Mesenchymal stem cell (in vitro differentiated cells and primary cell): ENCODE measurements around the gene OLIG3.
A peak's percentile ranks its signal among the peaks of the same experiment; 100 is the strongest.

Source experiments
- DNase-seq: peaks from one replicate; pipeline ENCODE4 v3.0.0-alpha.2; 2013
- H2AFZ ChIP-seq: one replicate; pipeline ENCODE4 v1.6.1; 2013; ENCODE audit warnings: low read depth, mild to moderate bottlenecking, control low read depth, inconsistent platforms, low read length, moderate library complexity
- H2AK5ac ChIP-seq: 2 replicates; pipeline ENCODE4 v1.6.1; 2013; ENCODE audit warnings: low read length, moderate library complexity, mild to moderate bottlenecking, inconsistent platforms; ENCODE audit not compliant: severe bottlenecking
- H2BK120ac ChIP-seq: one replicate; pipeline ENCODE4 v1.6.1; 2013; ENCODE audit warnings: low read depth, mild to moderate bottlenecking, inconsistent platforms, low read length, moderate library complexity
- H2BK12ac ChIP-seq, 2 experiments: one replicate each; pipeline ENCODE4 v1.6.1; 2013; ENCODE audit warnings: inconsistent platforms in 2 of 2, low read length in 2 of 2, mild to moderate bottlenecking in 2 of 2, moderate library complexity in 2 of 2, control low read depth in 1 of 2
- H2BK15ac ChIP-seq: one replicate; pipeline ENCODE4 v1.6.1; 2013; ENCODE audit warnings: mild to moderate bottlenecking, low read depth, inconsistent platforms; ENCODE audit not compliant: poor library complexity, severe bottlenecking
- H2BK5ac ChIP-seq: 2 replicates; pipeline ENCODE4 v1.6.1; 2013; ENCODE audit warnings: low read depth, mild to moderate bottlenecking, low read length, control low read depth, inconsistent platforms; ENCODE audit not compliant: poor library complexity, severe bottlenecking
- H3K14ac ChIP-seq, 2 experiments: one replicate each; pipeline ENCODE4 v1.6.1; 2013; ENCODE audit warnings: inconsistent platforms in 2 of 2, low read length in 2 of 2, control low read depth in 1 of 2, mild to moderate bottlenecking in 1 of 2, moderate library complexity in 1 of 2
- H3K18ac ChIP-seq, 2 experiments: one replicate each; pipeline ENCODE4 v1.6.1; 2013; ENCODE audit warnings: inconsistent platforms in 2 of 2, low read length in 2 of 2, control low read depth in 1 of 2, low read depth in 1 of 2, mild to moderate bottlenecking in 1 of 2
- H3K23ac ChIP-seq, 2 experiments: one replicate each; pipeline ENCODE4 v1.6.1; 2013; ENCODE audit warnings: inconsistent platforms in 2 of 2, low read length in 2 of 2, mild to moderate bottlenecking in 2 of 2, moderate library complexity in 2 of 2, control low read depth in 1 of 2
- H3K27ac ChIP-seq: 2 replicates; pipeline ENCODE4 v1.5.1; 2013; ENCODE audit warnings: mild to moderate bottlenecking, moderate library complexity, low read length, control low read depth, inconsistent platforms; ENCODE audit not compliant: poor library complexity, severe bottlenecking
- H3K27me3 ChIP-seq, 2 experiments: 2 replicates each; pipeline versions ENCODE4 v1.6.1 to v1.7.0; 2013; ENCODE audit warnings: low read length in 2 of 2, mild to moderate bottlenecking in 2 of 2, moderate library complexity in 2 of 2, control low read depth in 1 of 2, inconsistent platforms in 1 of 2; ENCODE audit not compliant: control insufficient read depth in 1 of 2, insufficient read depth in 1 of 2
- H3K36me3 ChIP-seq, 2 experiments: 2 replicates each; pipeline versions ENCODE4 v1.6.1 to v1.7.0; 2013; ENCODE audit warnings: low read length in 2 of 2, control low read depth in 1 of 2, inconsistent platforms in 1 of 2, low read depth in 1 of 2, mild to moderate bottlenecking in 1 of 2; ENCODE audit not compliant: insufficient read depth in 2 of 2, control insufficient read depth in 1 of 2
- H3K4ac ChIP-seq, 2 experiments: one replicate each; pipeline ENCODE4 v1.6.1; 2013; ENCODE audit warnings: inconsistent platforms in 2 of 2, low read length in 2 of 2, mild to moderate bottlenecking in 2 of 2, moderate library complexity in 2 of 2, control low read depth in 1 of 2, low read depth in 1 of 2
- H3K4me1 ChIP-seq: 2 replicates; pipeline ENCODE4 v1.6.1; 2013; ENCODE audit warnings: low read depth, low read length, control low read depth; ENCODE audit not compliant: control insufficient read depth, insufficient read depth
- H3K4me2 ChIP-seq: 2 replicates; pipeline ENCODE4 v1.6.1; 2013; ENCODE audit warnings: low read length, mild to moderate bottlenecking, inconsistent platforms; ENCODE audit not compliant: poor library complexity, severe bottlenecking
- H3K4me3 ChIP-seq, 2 experiments: 2 replicates each; pipeline versions ENCODE4 v1.5.1 to v1.7.0; 2013; ENCODE audit warnings: low read length in 2 of 2, mild to moderate bottlenecking in 2 of 2, control low read depth in 1 of 2, low read depth in 1 of 2; ENCODE audit not compliant: insufficient read depth in 1 of 2
- H3K79me1 ChIP-seq: replicated peaks from 2 replicates; pipeline ENCODE4 v1.6.1; 2013; ENCODE audit warnings: mild to moderate bottlenecking, control low read depth, low read length, inconsistent platforms; ENCODE audit not compliant: poor library complexity, severe bottlenecking
- H3K9ac ChIP-seq: 2 replicates; pipeline ENCODE4 v1.7.0; 2013; ENCODE audit warnings: mild to moderate bottlenecking, low read length, moderate library complexity
- H3K9me3 ChIP-seq: 2 replicates; pipeline ENCODE4 v1.7.0; 2013; ENCODE audit warnings: mild to moderate bottlenecking, low read length; ENCODE audit not compliant: control insufficient read depth
- H4K8ac ChIP-seq: one replicate; pipeline ENCODE4 v1.6.1; 2013; ENCODE audit warnings: inconsistent platforms, mild to moderate bottlenecking, low read length, moderate library complexity
- H4K91ac ChIP-seq: one replicate; pipeline ENCODE4 v1.6.1; 2013; ENCODE audit warnings: mild to moderate bottlenecking, low read length, inconsistent platforms
- WGBS: methylation state at CpG from one replicate; pipeline ENCODE4 v1.1.7; 2013; ENCODE audit warnings: mixed read lengths; 5-methylcytosine and 5-hydroxymethylcytosine counted together

Gene OLIG3

GRCh38 chr6:137480431-137480830 lies 13.8 kb downstream of the OLIG3 start:
- 44% methylated on average over 2 of the region's 3 CpGs for WGBS
- no peaks in the 10 kb centered on the region for H3K36me3 ChIP-seq

DNA sequence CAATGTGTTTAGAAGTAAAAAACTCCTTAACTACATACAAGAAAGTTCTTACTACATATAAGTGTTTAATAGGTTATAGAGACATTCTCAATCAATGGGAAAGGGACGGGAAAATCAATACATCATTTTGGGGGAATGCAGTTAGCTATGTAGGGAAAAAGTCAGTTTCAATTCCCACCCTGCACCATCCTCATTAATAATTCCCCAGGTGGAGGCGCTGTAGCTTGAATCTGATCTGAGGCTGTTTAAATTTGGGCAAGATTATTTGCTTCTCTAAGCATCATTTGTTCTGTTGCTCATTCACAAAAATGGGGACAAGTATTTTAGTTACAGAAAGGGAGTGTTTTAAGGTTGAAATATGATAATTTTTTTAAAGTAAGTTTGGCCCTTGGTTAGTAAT lies 19.1 kb downstream of the OLIG3 start:
- H3K4me3 ChIP-seq = no peak overlapping the region
- no peaks in the 10 kb centered on the region for H3K9me3 ChIP-seq
- H3K9ac ChIP-seq = no peak overlapping the region
- no peaks in the 10 kb centered on the region for H3K4me1 ChIP-seq
- H2AK5ac ChIP-seq = no peak overlapping the region
- H3K4me2 ChIP-seq = no peak overlapping the region
- H2AFZ ChIP-seq = no peak overlapping the region
- H3K23ac ChIP-seq = no peak overlapping the region
- no peak overlapping the region for H4K91ac ChIP-seq
- H2BK15ac ChIP-seq = no peak overlapping the region
- H2BK12ac ChIP-seq = no peak overlapping the region
- DNase-seq = no peak
- peaks cover 18 to 38% of the 10 kb centered on the region in 2 experiments for H3K27me3 ChIP-seq
- H2BK120ac ChIP-seq = no peak overlapping the region
- no peaks in the 10 kb centered on the region for H3K36me3 ChIP-seq
- no peak overlapping the region for H3K14ac ChIP-seq
- H3K4ac ChIP-seq = no peak overlapping the region
- no peak overlapping the region for H3K18ac ChIP-seq
- WGBS = 29% methylated on average over 1 of the region's 2 CpGs
- H3K27ac ChIP-seq = no peak overlapping the region
- H2BK5ac ChIP-seq = no peak overlapping the region
- no peaks in the 10 kb centered on the region for H3K79me1 ChIP-seq
- no peak overlapping the region for H4K8ac ChIP-seq

More at GRCh38 chr6:137480431-137480830, 13.8 kb downstream of the OLIG3 start:
- H3K4ac ChIP-seq = no peak overlapping the region
- H2BK15ac ChIP-seq = no peak overlapping the region
- no peak overlapping the region for H2BK5ac ChIP-seq
- peaks cover 39 to 42% of the 10 kb centered on the region in 2 experiments for H3K27me3 ChIP-seq
- no peak overlapping the region for H2BK120ac ChIP-seq
- H3K23ac ChIP-seq = no peak overlapping the region
- H2BK12ac ChIP-seq = no peak overlapping the region
- no peak overlapping the region for H4K91ac ChIP-seq
- no peak overlapping the region for H2AK5ac ChIP-seq
- H4K8ac ChIP-seq = no peak overlapping the region
- no peaks in the 10 kb centered on the region for H3K79me1 ChIP-seq
- H3K14ac ChIP-seq = peak overlapping the region in 1 of 2 experiments; percentile 65
- no peak overlapping the region for H3K4me3 ChIP-seq
- DNase-seq = no peak
- H2AFZ ChIP-seq = no peak overlapping the region
- H3K9me3 ChIP-seq = peaks cover 3% of the 10 kb centered on the region
- no peak overlapping the region for H3K9ac ChIP-seq
- H3K18ac ChIP-seq = no peak overlapping the region
- H3K4me1 ChIP-seq = no peaks in the 10 kb centered on the region
- H3K27ac ChIP-seq = no peak overlapping the region
- no peak overlapping the region for H3K4me2 ChIP-seq

- Histone ChIP-seq H3K9ac (no peak overlapping the region), H3K27ac (no peak overlapping the region), H2BK12ac (no peak overlapping the region), H3K36me3 (no peaks in the 10 kb centered on the region), H4K8ac (no peak overlapping the region), H3K4ac (no peak overlapping the region), H2BK15ac (no peak overlapping the region), H2AK5ac (no peak overlapping the region), H3K4me2 (no peak overlapping the region), H3K27me3 (peaks cover 18 to 35% of the 10 kb centered on the region in 2 experiments), H3K4me3 (no peak overlapping the region), H2AFZ (no peak overlapping the region), H3K23ac (no peak overlapping the region), H2BK120ac (no peak overlapping the region), H2BK5ac (no peak overlapping the region), H3K4me1 (no peaks in the 10 kb centered on the region), H3K18ac (no peak overlapping the region), H3K79me1 (no peaks in the 10 kb centered on the region), H3K9me3 (no peaks in the 10 kb centered on the region), H4K91ac (no peak overlapping the region), H3K14ac (no peak overlapping the region)
- 94% methylated on average over 3 of the region's 3 CpGs for WGBS
- no peak for DNase-seq
Observed at GRCh38 chr6:137473598-137473997, 20.6 kb downstream of the OLIG3 start.

DNA sequence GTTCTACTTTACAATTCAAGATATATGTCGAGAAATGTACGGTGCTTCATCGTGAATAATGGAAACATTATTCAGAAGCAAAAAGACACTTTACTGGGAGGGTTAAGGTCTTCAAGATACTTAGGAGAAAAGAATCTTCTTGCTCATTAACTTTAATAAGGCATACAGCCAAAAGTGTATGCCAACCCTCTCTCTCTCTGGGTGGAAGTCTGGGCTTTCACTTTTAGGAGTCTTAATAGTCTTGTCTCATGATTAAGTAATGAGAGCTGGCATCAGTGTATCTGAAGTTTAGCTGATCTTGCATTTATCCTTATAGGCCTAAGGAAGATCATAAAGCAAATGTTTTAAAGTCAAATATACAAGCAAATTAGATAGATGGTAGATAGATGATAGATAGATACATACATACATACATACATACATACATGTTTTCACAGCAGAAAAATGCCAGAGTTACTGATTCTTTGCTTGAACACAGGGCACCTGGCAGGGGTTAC lies 21.5 kb downstream of the OLIG3 start:
- Histone ChIP-seq H2AFZ (no peak overlapping the region), H2BK12ac (no peak overlapping the region), H3K27me3 (peaks cover 18 to 35% of the 10 kb centered on the region in 2 experiments), H4K8ac (no peak overlapping the region), H3K4me2 (no peak overlapping the region), H3K27ac (no peak overlapping the region), H3K9ac (no peak overlapping the region), H3K9me3 (no peaks in the 10 kb centered on the region), H2BK120ac (no peak overlapping the region), H3K23ac (no peak overlapping the region), H4K91ac (no peak overlapping the region), H2BK15ac (no peak overlapping the region), H3K14ac (no peak overlapping the region), H3K4me1 (no peaks in the 10 kb centered on the region), H3K4me3 (no peak overlapping the region), H3K79me1 (no peaks in the 10 kb centered on the region), H3K4ac (no peak overlapping the region), H2BK5ac (no peak overlapping the region), H3K18ac (no peak overlapping the region), H2AK5ac (no peak overlapping the region), H3K36me3 (no peaks in the 10 kb centered on the region)
- WGBS = 86% methylated on average over 3 of the region's 3 CpGs
- DNase-seq = no peak
